IMR-90 (cell line): Measurements from ENCODE around the gene FOXO1. TPM values are rescaled to one million over a fixed set of nuclear protein-coding genes. Genes with fewer than 3 reads are reported as not detected.

Source experiments
- ATAC-seq: fragments of 200-7000 bp; cut with Tn5 transposase; 2 replicates; pipeline ENCODE4 v1.9.1; 2020; ENCODE audit warnings: low read depth, mild to moderate bottlenecking, moderate library complexity
- BruUV-seq: library from RNA; stranded (reverse); fragments of 400-500 nt; replicated peaks from 2 replicates; lab custom pipeline; 2021; lab: Mats Ljungman, UMichigan
- CTCF ChIA-PET: fragments of 300-600 bp; formaldehyde crosslinking; extraction: SDS; loops from one replicate; lab custom pipeline; 2021; ENCODE audit warnings: antibody characterized with exemption; lab: Yijun Ruan, JAX
- POLR2A ChIA-PET: fragments of 300-600 bp; sonication (Branson Sonifier 250); formaldehyde crosslinking; loops from one replicate; lab custom pipeline; 2022; ENCODE audit warnings: antibody characterized with exemption; ENCODE audit not compliant: unreplicated experiment; lab: Charles Lee
- DNase-seq: peaks from one replicate; pipeline ENCODE4 v3.0.0; 2013
- H2AFZ ChIP-seq: replicated peaks from 2 replicates; pipeline ENCODE3; 2013; ENCODE audit warnings: low read length, mild to moderate bottlenecking; ENCODE audit not compliant: poor library complexity
- H2AK5ac ChIP-seq: 2 replicates; pipeline ENCODE4 v1.6.1; 2013; ENCODE audit warnings: low read depth, low read length, inconsistent platforms
- H2AK9ac ChIP-seq: replicated peaks from 2 replicates; pipeline ENCODE3; 2013; ENCODE audit warnings: mild to moderate bottlenecking, low read depth, low read length, moderate library complexity; ENCODE audit not compliant: poor library complexity
- H2BK120ac ChIP-seq: 2 replicates; pipeline ENCODE4 v1.6.1; 2013; ENCODE audit warnings: low read depth, low read length, inconsistent platforms
- H2BK15ac ChIP-seq: 3 replicates; pipeline ENCODE4 v1.6.1; 2013; ENCODE audit warnings: low read depth, low read length, inconsistent platforms
- H2BK20ac ChIP-seq: 2 replicates; pipeline ENCODE4 v1.6.1; 2013; ENCODE audit warnings: low read depth, mild to moderate bottlenecking, inconsistent platforms, low read length, moderate library complexity
- H2BK5ac ChIP-seq: 2 replicates; pipeline ENCODE4 v1.6.1; 2013; ENCODE audit warnings: mild to moderate bottlenecking, low read depth, low read length, inconsistent platforms; ENCODE audit not compliant: poor library complexity, severe bottlenecking
- H3K14ac ChIP-seq: replicated peaks from 2 replicates; pipeline ENCODE4 v1.6.1; 2013; ENCODE audit warnings: low read depth, low read length, inconsistent platforms
- H3K18ac ChIP-seq: 2 replicates; pipeline ENCODE4 v1.6.1; 2013; ENCODE audit warnings: low read depth, low read length, control low read depth
- H3K23ac ChIP-seq: 2 replicates; pipeline ENCODE4 v1.6.1; 2013; ENCODE audit warnings: low read depth, low read length, inconsistent platforms
- H3K27ac ChIP-seq: 2 replicates; pipeline ENCODE4 v1.5.1; 2013; ENCODE audit warnings: mild to moderate bottlenecking, control low read depth, low read length; ENCODE audit not compliant: insufficient read depth
- H3K27me3 ChIP-seq: 2 replicates; pipeline ENCODE4 v1.6.1; 2013; ENCODE audit warnings: low read length; ENCODE audit not compliant: control insufficient read depth, insufficient read depth
- H3K36me3 ChIP-seq: 2 replicates; pipeline ENCODE4 v1.6.1; 2013; ENCODE audit warnings: low read length, mixed read lengths; ENCODE audit not compliant: control insufficient read depth, insufficient read depth
- H3K4ac ChIP-seq: 2 replicates; pipeline ENCODE4 v1.6.1; 2013; ENCODE audit warnings: low read depth, low read length, inconsistent platforms
- H3K4me1 ChIP-seq: 2 replicates; pipeline ENCODE4 v1.6.1; 2013; ENCODE audit warnings: low read length, mixed read lengths; ENCODE audit not compliant: control insufficient read depth, insufficient read depth
- H3K4me2 ChIP-seq: 2 replicates; pipeline ENCODE4 v1.6.1; 2013; ENCODE audit warnings: low read depth, mild to moderate bottlenecking, control low read depth, low read length, moderate library complexity
- H3K4me3 ChIP-seq: 2 replicates; pipeline ENCODE4 v1.5.1; 2013; ENCODE audit warnings: low read depth, mild to moderate bottlenecking, control low read depth, low read length, moderate library complexity; ENCODE audit not compliant: insufficient read depth
- H3K56ac ChIP-seq: 2 replicates; pipeline ENCODE4 v1.6.1; 2013; ENCODE audit warnings: low read length, inconsistent platforms; ENCODE audit not compliant: insufficient read depth; ENCODE audit errors: extremely low read depth
- H3K79me1 ChIP-seq, 2 experiments: 2 replicates each; pipeline ENCODE4 v1.6.1; 2013; ENCODE audit warnings: low read length in 2 of 2, inconsistent platforms in 1 of 2, low read depth in 1 of 2
- H3K9ac ChIP-seq: 2 replicates; pipeline ENCODE4 v1.6.1; 2013; ENCODE audit warnings: low read depth, low read length, control low read depth
- H3K9me1 ChIP-seq: 2 replicates; pipeline ENCODE4 v1.6.1; 2013; ENCODE audit warnings: low read length, inconsistent platforms; ENCODE audit not compliant: insufficient read depth
- H3K9me3 ChIP-seq: 2 replicates; pipeline ENCODE4 v1.6.1; 2013; ENCODE audit warnings: low read length; ENCODE audit not compliant: control insufficient read depth, insufficient read depth
- H4K20me1 ChIP-seq: 2 replicates; pipeline ENCODE4 v1.6.1; 2013; ENCODE audit warnings: low read length, inconsistent platforms; ENCODE audit not compliant: insufficient read depth
- H4K5ac ChIP-seq: 2 replicates; pipeline ENCODE4 v1.6.1; 2013; ENCODE audit warnings: mild to moderate bottlenecking, low read depth, low read length, control low read depth
- H4K8ac ChIP-seq, 2 experiments: 2 replicates each; pipeline ENCODE4 v1.6.1; 2013; ENCODE audit warnings: low read depth in 2 of 2, low read length in 2 of 2, control low read depth in 1 of 2, inconsistent platforms in 1 of 2
- H4K91ac ChIP-seq: 2 replicates; pipeline ENCODE4 v1.6.1; 2013; ENCODE audit warnings: low read depth, low read length, inconsistent platforms; ENCODE audit not compliant: insufficient read depth
- CEBPB ChIP-seq: IDR thresholded peaks from 2 replicates; pipeline ENCODE4 v1.6.1; 2012; ENCODE audit warnings: low read depth, low read length, improper control_type of control experiment
- CHD1 ChIP-seq: IDR thresholded peaks from 2 replicates; pipeline ENCODE4 v1.6.1; 2012; ENCODE audit warnings: low read depth, low read length, improper control_type of control experiment
- CTCF ChIP-seq: conservative IDR thresholded peaks from 2 replicates; pipeline ENCODE4 v1.5.1; 2012; ENCODE audit warnings: mild to moderate bottlenecking, low read depth, low read length, improper control_type of control experiment
- ELK1 ChIP-seq: fragments of 150-350 bp; IDR thresholded peaks from 2 replicates; pipeline ENCODE4 v1.6.1; 2016; ENCODE audit warnings: low read depth, mild to moderate bottlenecking, low read length, moderate library complexity, borderline replicate concordance
- MAZ ChIP-seq: IDR thresholded peaks from 2 replicates; pipeline ENCODE4 v1.6.1; 2012; ENCODE audit warnings: low read depth, mild to moderate bottlenecking, low read length, improper control_type of control experiment, moderate library complexity, borderline replicate concordance
- MXI1 ChIP-seq: IDR thresholded peaks from 2 replicates; pipeline ENCODE4 v1.6.1; 2012; ENCODE audit warnings: low read depth, mild to moderate bottlenecking, low read length, moderate library complexity, borderline replicate concordance
- NFE2L2 ChIP-seq: fragments of 150-350 bp; IDR thresholded peaks from 2 replicates; pipeline ENCODE4 v1.6.1; 2016; ENCODE audit warnings: low read depth, mild to moderate bottlenecking, low read length
- POLR2A ChIP-seq: IDR thresholded peaks from 2 replicates; pipeline ENCODE4 v1.6.1; 2012; ENCODE audit warnings: mild to moderate bottlenecking, low read depth, low read length
- RAD21 ChIP-seq: IDR thresholded peaks from 2 replicates; pipeline ENCODE4 v1.6.1; 2012; ENCODE audit warnings: low read length, improper control_type of control experiment
- RCOR1 ChIP-seq: IDR thresholded peaks from 2 replicates; pipeline ENCODE4 v1.6.1; 2012; ENCODE audit warnings: mild to moderate bottlenecking, low read length, improper control_type of control experiment; ENCODE audit not compliant: insufficient replicate concordance
- SMC3 ChIP-seq: fragments of 150-350 bp; IDR thresholded peaks from 2 replicates; pipeline ENCODE4 v1.6.1; 2016; ENCODE audit warnings: low read depth, mild to moderate bottlenecking, antibody characterized with exemption, low read length, moderate library complexity
- USF2 ChIP-seq: fragments of 150-350 bp; IDR thresholded peaks from 2 replicates; pipeline ENCODE4 v1.6.1; 2017; ENCODE audit warnings: mild to moderate bottlenecking, antibody characterized with exemption, low read length, low read depth
- WGBS, 2 experiments: methylation state at CpG; one replicate each; pipeline versions ENCODE4 v1.1.5 to v1.1.7; 2013; ENCODE audit warnings: missing lambda C conversion rate in 2 of 2; ENCODE audit not compliant: insufficient read length in 1 of 2; ENCODE audit errors: extremely low coverage in 2 of 2; 5-methylcytosine and 5-hydroxymethylcytosine counted together
- dilution Hi-C: fragments of 300-500 bp; cut with HindIII; formaldehyde crosslinking; loops from one replicate; pipeline ENCODE4 v1.14.3; 2018; ENCODE audit warnings: low sequenced_read_pairs; ENCODE audit not compliant: unreplicated experiment
- in situ Hi-C: fragments of 300-500 bp; cut with MboI; formaldehyde crosslinking; loops from 3 replicates; pipeline ENCODE4 v1.14.3; 2019; ENCODE audit warnings: low sequenced_read_pairs, inconsistent platforms, mixed read lengths
- intact Hi-C: fragments of 100-400 bp; cut with micrococcal nuclease; formaldehyde crosslinking; loops from 2 replicates; pipeline ENCODE4 v1.10.0; 2022
- polyA plus RNA-seq, 3 experiments: library from polyadenylated mRNA; depleted of rRNA; stranded (reverse); fragments of >200 nt; gene quantifications; 2 replicates each; pipeline ENCODE4 v1.2.3, GENCODE V29; 2012; ENCODE audit warnings: low replicate concordance in 1 of 3
- total RNA-seq: library from RNA; depleted of rRNA; stranded (reverse); fragments of >200 nt; gene quantifications from 2 replicates; pipeline ENCODE4 v1.2.3, GENCODE V29; 2012

Gene FOXO1
- total and polyA plus RNA-seq, 2 of the 4 experiments (the other 2 are of a cell fraction), result 0.12 to 0.18 TPM

GRCh38 chr13:40568246-40569023 lies 98.0 kb downstream of the FOXO1 start:
- intact Hi-C loops, result no loop called here
- no TSS peak for BruUV-seq
- no CpG with 5 or more reads among the region's 10 CpGs for WGBS, 2 experiments

More at GRCh38 chr13:40568246-40569023, 98.0 kb downstream of the FOXO1 start:
- ATAC-seq (no peak), DNase-seq (no peak)
- H3K18ac ChIP-seq, result no peak overlapping the region
- no peak overlapping the region for H3K4me3 ChIP-seq
- peaks cover 2% of the 10 kb centered on the region for H3K27me3 ChIP-seq
- H3K9ac ChIP-seq, result no peak overlapping the region
- H2BK15ac ChIP-seq, result no peak overlapping the region
- H3K9me3 ChIP-seq, result no peaks in the 10 kb centered on the region
- no peak overlapping the region for H2BK5ac ChIP-seq
- H4K8ac ChIP-seq, result no peak overlapping the region
- no peak overlapping the region for H3K4ac ChIP-seq
- no peak overlapping the region for H3K23ac ChIP-seq
- no peak overlapping the region for H2AFZ ChIP-seq
- POLR2A ChIA-PET, result no interaction called here
- H2BK120ac ChIP-seq, result no peak overlapping the region
- H3K4me1 ChIP-seq, result no peaks in the 10 kb centered on the region
- no peak overlapping the region for H4K5ac ChIP-seq
- TF ChIP-seq CEBPB (no peak), POLR2A (no peak), RAD21 (no peak), RCOR1 (no peak), NFE2L2 (no peak), MXI1 (no peak), MAZ (no peak), CHD1 (no peak), SMC3 (no peak), USF2 (no peak), CTCF (no peak), ELK1 (no peak)
- H2AK5ac ChIP-seq, result no peak overlapping the region
- in situ Hi-C loops (no loop called here), dilution Hi-C loops (no loop called here)
- H2BK20ac ChIP-seq, result no peak overlapping the region
- CTCF ChIA-PET, result no interaction called here
- no peak overlapping the region for H3K56ac ChIP-seq
- H4K91ac ChIP-seq, result no peak overlapping the region
- H3K14ac ChIP-seq, result no peak overlapping the region
- no peaks in the 10 kb centered on the region for H3K9me1 ChIP-seq
- H3K36me3 ChIP-seq, result no peaks in the 10 kb centered on the region
- H3K79me1 ChIP-seq, result no peaks in the 10 kb centered on the region
- no peaks in the 10 kb centered on the region for H4K20me1 ChIP-seq
- no peak overlapping the region for H3K27ac ChIP-seq
- no peak overlapping the region for H2AK9ac ChIP-seq
- no peak overlapping the region for H3K4me2 ChIP-seq
